Activated CD4-positive, CD25-positive, alpha-beta regulatory T cell treated with anti-CD3 and anti-CD28 coated beads, Interleukin-2, amount 50 U/mL, for 24 hours (primary cell): Measurements from ENCODE around the gene IL20RA.
"Not testable (repeated sequence)": the region's sequence is repeated elsewhere in the genome, so short reads cannot be mapped to it uniquely, and the experiment has no call there.

Experiments used
- ATAC-seq, 2 donors: fragments of 150-1000 bp; cut with Tn5 transposase; one replicate each; pipeline ENCODE4 v1.10.0; 2021; ENCODE audit warnings: mild to moderate bottlenecking in 1 of 2, moderate library complexity in 1 of 2

IL20RA gene

GRCh38 chr6:136968837-136969236 is 75.9 kb downstream of the IL20RA start:
- ATAC-seq, result no peak

- peak; percentile 70 to 78 for ATAC-seq
Observed at GRCh38 chr6:136967876-136968752, 76.7 kb downstream of the IL20RA start.

GRCh38 chr6:136964398-136964797 is 80.4 kb downstream of the IL20RA start:
- ATAC-seq, result no peak

GRCh38 chr6:136963259-136963658 is 81.5 kb downstream of the IL20RA start:
- ATAC-seq, result no peak

- ATAC-seq, result no peak
Observed at GRCh38 chr6:136962661-136963060, 82.1 kb downstream of the IL20RA start.

GRCh38 chr6:136961848-136962247 is 82.9 kb downstream of the IL20RA start:
- ATAC-seq, result no peak

- ATAC-seq, result no peak
Observed at GRCh38 chr6:136960781-136961180, 84.0 kb downstream of the IL20RA start.

- not testable (repeated sequence) for ATAC-seq
Observed at GRCh38 chr6:136959935-136960334, 84.8 kb downstream of the IL20RA start.

GRCh38 chr6:136959471-136959891 is 85.3 kb downstream of the IL20RA start:
- no peak for ATAC-seq

- no peak for ATAC-seq
Observed at GRCh38 chr6:136958168-136958567, 86.6 kb downstream of the IL20RA start.

- ATAC-seq, result no peak
Observed at GRCh38 chr6:136956590-136957544, 87.9 kb downstream of the IL20RA start.

GRCh38 chr6:136955123-136955522 is 89.6 kb downstream of the IL20RA start:
- ATAC-seq, result no peak

GRCh38 chr6:136952714-136953260 is 92.0 kb downstream of the IL20RA start:
- ATAC-seq, result no peak

GRCh38 chr6:136950436-136951126 is 94.2 kb downstream of the IL20RA start:
- no peak for ATAC-seq
